Left ventricle myocardium inferior (tissue), 1 donor: Measurements from ENCODE around the gene FNDC3A. TPM values are rescaled to one million over a fixed set of nuclear protein-coding genes. Genes with fewer than 3 reads are reported as not detected.
A peak's percentile ranks its signal among the peaks of the same experiment; 100 is the strongest.

Experiments used
- DNase-seq: peaks from one replicate; pipeline ENCODE4 v3.0.0-alpha.2; 2020
- H3K27ac ChIP-seq: fragments of 200-600 bp; replicated peaks from 2 replicates; pipeline ENCODE4 v1.8.0; 2021
- H3K27me3 ChIP-seq: fragments of 200-600 bp; 2 replicates; pipeline ENCODE4 v1.8.0; 2021; ENCODE audit warnings: low read depth
- H3K36me3 ChIP-seq: fragments of 200-600 bp; 2 replicates; pipeline ENCODE4 v1.8.0; 2021
- H3K4me1 ChIP-seq: fragments of 200-600 bp; 2 replicates; pipeline ENCODE4 v1.8.0; 2021
- H3K4me3 ChIP-seq: fragments of 200-600 bp; 2 replicates; pipeline ENCODE4 v1.8.0; 2021; ENCODE audit warnings: mild to moderate bottlenecking, moderate library complexity
- H3K9me3 ChIP-seq: fragments of 200-600 bp; replicated peaks from 2 replicates; pipeline ENCODE4 v1.8.0; 2021
- intact Hi-C: fragments of 100-400 bp; cut with micrococcal nuclease; formaldehyde crosslinking; loops from one replicate; pipeline ENCODE4 v1.11.0; 2022
- total RNA-seq: library from RNA; stranded (reverse); fragmentation: NEBNext Ultra II Directional; extraction: Animal tissue kit (Norgen Biotek cat#: 25700); gene quantifications from one replicate; pipeline ENCODE4 v1.2.1, GENCODE V29; 2021
- TF ChIP-seq, protein P1 (sequence below): fragments of 200-600 bp; IDR thresholded peaks from 2 replicates; pipeline ENCODE4 v1.8.0; 2021; ENCODE audit warnings: antibody characterized with exemption, mild to moderate bottlenecking, borderline replicate concordance
- donor health status: DM: no; HTN: yes; CAD: no; lungs with severe emphysema.

Gene FNDC3A
- total RNA-seq, 1 donor from 2014 or later, result 18.9 TPM

DNA sequence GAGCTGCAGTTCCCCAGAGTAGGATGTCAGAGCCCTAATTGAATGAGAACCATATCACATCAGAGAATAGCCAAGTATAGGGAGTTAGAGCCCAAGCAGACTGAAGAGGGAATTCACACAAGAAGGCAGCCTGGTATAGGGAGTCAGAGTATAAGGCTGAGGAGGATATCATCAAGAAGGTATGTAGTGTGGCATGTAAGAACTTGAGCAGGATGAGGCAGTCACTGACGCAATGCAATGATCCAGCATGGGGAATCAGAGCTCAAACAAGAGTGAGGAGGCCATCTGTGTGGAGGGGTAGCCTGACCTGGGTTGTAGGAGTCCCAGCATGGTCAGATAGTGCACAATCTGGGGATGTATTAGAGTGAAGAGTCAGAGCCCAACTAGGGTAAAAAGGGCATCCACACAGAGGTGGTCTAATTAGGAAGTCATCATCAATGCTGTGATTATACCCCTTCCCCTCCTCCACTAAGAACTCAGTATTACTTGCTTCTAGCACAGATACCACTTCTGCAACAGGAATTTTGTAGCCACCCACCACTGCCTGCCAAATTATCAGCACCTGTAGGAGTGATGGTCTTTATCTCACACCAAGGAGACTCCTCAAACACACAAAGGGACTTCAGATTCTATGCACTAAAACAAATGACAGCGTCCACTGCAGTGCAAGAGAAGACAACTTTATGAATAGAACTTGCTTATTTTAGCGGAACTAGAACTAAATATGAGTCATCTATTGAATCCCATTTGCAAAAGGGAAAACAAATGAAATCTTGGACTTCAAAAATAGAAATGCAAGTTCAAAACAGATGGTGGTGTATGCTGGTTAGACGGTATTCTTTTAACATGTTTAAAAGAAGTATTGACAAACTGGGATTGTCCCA lies 107.2 kb downstream of the FNDC3A start:
- H3K27ac ChIP-seq, result no peak overlapping the region
- no peaks in the 10 kb centered on the region for H3K9me3 ChIP-seq
- no peak overlapping the region for H3K4me3 ChIP-seq
- no peaks in the 10 kb centered on the region for H3K27me3 ChIP-seq
- intact Hi-C loops, result no loop called here
- H3K36me3 ChIP-seq, result no peaks in the 10 kb centered on the region
- TF ChIP-seq, protein P1, sequence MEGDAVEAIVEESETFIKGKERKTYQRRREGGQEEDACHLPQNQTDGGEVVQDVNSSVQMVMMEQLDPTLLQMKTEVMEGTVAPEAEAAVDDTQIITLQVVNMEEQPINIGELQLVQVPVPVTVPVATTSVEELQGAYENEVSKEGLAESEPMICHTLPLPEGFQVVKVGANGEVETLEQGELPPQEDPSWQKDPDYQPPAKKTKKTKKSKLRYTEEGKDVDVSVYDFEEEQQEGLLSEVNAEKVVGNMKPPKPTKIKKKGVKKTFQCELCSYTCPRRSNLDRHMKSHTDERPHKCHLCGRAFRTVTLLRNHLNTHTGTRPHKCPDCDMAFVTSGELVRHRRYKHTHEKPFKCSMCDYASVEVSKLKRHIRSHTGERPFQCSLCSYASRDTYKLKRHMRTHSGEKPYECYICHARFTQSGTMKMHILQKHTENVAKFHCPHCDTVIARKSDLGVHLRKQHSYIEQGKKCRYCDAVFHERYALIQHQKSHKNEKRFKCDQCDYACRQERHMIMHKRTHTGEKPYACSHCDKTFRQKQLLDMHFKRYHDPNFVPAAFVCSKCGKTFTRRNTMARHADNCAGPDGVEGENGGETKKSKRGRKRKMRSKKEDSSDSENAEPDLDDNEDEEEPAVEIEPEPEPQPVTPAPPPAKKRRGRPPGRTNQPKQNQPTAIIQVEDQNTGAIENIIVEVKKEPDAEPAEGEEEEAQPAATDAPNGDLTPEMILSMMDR, result no peak
- DNase-seq, result no peak
- H3K4me1 ChIP-seq, result peaks cover 11% of the 10 kb centered on the region

DNA sequence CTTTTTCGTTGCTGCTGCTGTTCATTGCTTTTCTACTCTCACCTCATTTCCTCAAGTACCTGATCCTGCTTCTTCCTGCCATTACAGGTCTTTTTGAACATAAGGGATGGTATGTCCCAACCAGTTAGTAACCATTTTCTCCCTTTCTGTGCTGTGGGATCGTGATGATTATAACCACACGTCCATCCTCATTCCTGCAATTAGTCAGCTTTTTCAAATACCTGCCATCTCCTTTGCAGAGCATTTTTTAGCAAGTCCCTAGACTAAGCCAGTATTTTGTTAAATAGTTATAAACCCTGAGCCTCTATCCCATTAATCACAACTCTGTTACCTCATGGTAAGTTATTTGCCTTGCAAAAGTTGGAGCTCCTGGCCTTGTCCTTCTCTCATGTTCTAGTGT lies 109.2 kb downstream of the FNDC3A start:
- DNase-seq, result no peak
- Histone ChIP-seq H3K9me3 (no peaks in the 10 kb centered on the region), H3K4me3 (no peak overlapping the region), H3K36me3 (no peaks in the 10 kb centered on the region), H3K27me3 (no peaks in the 10 kb centered on the region), H3K27ac (no peak overlapping the region), H3K4me1 (peaks cover 3% of the 10 kb centered on the region)
- intact Hi-C loops, result no loop called here
- TF ChIP-seq, protein P1, result no peak

DNA sequence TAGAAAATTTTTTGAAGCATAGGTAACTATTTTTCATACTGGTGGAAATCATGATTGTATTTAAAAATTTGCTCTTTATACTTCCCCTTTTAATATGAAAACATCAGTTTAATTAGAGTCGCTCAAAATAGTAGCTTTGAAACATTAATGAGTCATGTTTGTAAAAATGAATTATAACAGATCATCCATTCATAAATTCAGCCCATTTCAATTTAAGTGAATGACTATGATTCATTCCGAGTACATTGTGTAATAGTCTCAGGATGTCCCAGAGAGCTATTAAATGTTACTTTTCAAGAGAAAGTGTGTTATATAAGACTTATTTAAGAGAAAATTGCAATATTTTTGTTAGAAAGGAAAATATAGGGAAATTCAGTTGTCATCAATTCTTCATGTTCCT lies 111.0 kb downstream of the FNDC3A start:
- H3K4me1 ChIP-seq, result peaks cover 3% of the 10 kb centered on the region
- H3K27ac ChIP-seq, result no peak overlapping the region
- no peak for DNase-seq
- H3K36me3 ChIP-seq, result no peaks in the 10 kb centered on the region
- TF ChIP-seq, protein P1, result no peak
- H3K27me3 ChIP-seq, result no peaks in the 10 kb centered on the region
- H3K4me3 ChIP-seq, result no peak overlapping the region
- no peaks in the 10 kb centered on the region for H3K9me3 ChIP-seq
- intact Hi-C loops, result no loop called here

DNA sequence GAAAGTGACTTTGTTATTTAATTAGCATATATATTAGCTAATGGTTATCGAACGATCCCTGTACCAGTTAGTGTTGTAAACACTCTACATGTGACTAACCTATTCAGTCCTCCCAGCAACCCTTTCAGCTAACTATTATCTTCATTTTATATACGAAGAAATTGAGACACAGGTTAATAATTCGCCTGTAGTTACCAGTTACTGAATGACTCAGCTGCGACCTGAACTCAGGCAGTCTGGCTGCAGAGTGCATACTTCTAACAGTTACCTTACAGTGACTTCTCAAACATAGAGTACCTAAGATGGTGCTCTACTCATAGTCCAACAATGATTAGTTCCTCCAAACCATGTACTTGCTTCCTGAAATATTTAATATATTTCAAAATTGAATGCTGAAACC lies 117.7 kb downstream of the FNDC3A start:
- no peak overlapping the region for H3K27ac ChIP-seq
- peaks cover 27% of the 10 kb centered on the region for H3K4me1 ChIP-seq
- no peaks in the 10 kb centered on the region for H3K27me3 ChIP-seq
- no peak overlapping the region for H3K4me3 ChIP-seq
- H3K9me3 ChIP-seq, result no peaks in the 10 kb centered on the region
- H3K36me3 ChIP-seq, result no peaks in the 10 kb centered on the region
- DNase-seq, result no peak
- TF ChIP-seq, protein P1, result no peak
- intact Hi-C loops, result no loop called here

DNA sequence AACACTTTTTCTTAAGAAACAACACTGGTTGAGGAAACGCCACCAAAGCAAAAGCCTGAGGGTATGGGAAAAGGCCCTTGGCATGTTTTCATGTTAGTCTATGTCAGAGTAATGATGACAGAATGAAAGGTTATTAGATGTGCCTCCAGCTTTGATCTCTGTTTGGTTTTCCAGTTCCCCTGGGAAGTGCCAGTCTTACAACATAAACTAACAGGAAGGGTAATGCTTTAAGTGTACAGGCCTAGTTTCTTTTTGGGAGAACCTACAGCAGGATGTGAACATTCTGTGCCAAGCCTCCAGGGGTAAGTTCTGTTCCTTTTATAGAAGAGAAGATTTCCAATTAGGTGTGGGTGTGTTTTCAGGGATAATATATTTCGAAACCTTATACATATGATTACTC lies 121.7 kb downstream of the FNDC3A start:
- H3K36me3 ChIP-seq, result no peaks in the 10 kb centered on the region
- H3K9me3 ChIP-seq, result no peaks in the 10 kb centered on the region

More for the DNA sequence above, 121.7 kb downstream of the FNDC3A start:
- Histone ChIP-seq H3K27ac (peak overlapping the region; percentile 72), H3K4me1 (peaks cover 43% of the 10 kb centered on the region), H3K27me3 (no peaks in the 10 kb centered on the region), H3K4me3 (no peak overlapping the region)
- DNase-seq, result no peak
- intact Hi-C loops, result no loop called here
- TF ChIP-seq, protein P1, result no peak
